Endothelial cell of umbilical vein (primary cell): ENCODE measurements around the gene CNN1. TPM values are rescaled to one million over a fixed set of nuclear protein-coding genes. Genes with fewer than 3 reads are reported as not detected.

Experiments used
- BruUV-seq: library from RNA; stranded (reverse); fragments of 400-500 nt; replicated peaks from 2 replicates; lab custom pipeline; 2021; lab: Mats Ljungman, UMichigan
- CTCF ChIA-PET: fragments of 300-600, 350-600 bp; sonication (Branson Sonifier 250); formaldehyde crosslinking; loops from one replicate; lab custom pipeline; 2021; ENCODE audit warnings: antibody characterized with exemption, inconsistent platforms; lab: Charles Lee
- POLR2A ChIA-PET: fragments of 300-600, 350-600 bp; sonication (Branson Sonifier 250); formaldehyde crosslinking; loops from one replicate; lab custom pipeline; 2021; ENCODE audit warnings: antibody characterized with exemption, inconsistent platforms; lab: Charles Lee
- DNase-seq: peaks from one replicate; pipeline ENCODE4 v3.0.0-alpha.2; 2011; ENCODE audit warnings: low read depth, low spot score
- FAIRE-seq: peaks from 2 replicates; lab custom pipeline; 2011; peaks lifted over from hg19 to GRCh38; lab: Jason Lieb, UNC
- H2AFZ ChIP-seq: 2 replicates; pipeline ENCODE4 v1.6.0; 2012; ENCODE audit warnings: low read depth, low read length, control low read depth, inconsistent platforms
- H3K27ac ChIP-seq: 2 replicates; pipeline ENCODE4 v1.5.1; 2011; ENCODE audit warnings: low read depth, mild to moderate bottlenecking, control low read depth, low read length, moderate library complexity; ENCODE audit not compliant: insufficient read depth
- H3K27me3 ChIP-seq, 2 experiments: 2 replicates each; pipeline versions ENCODE4 v1.6.0 to v1.6.1; 2011; ENCODE audit warnings: low read length in 2 of 2, mixed read lengths in 1 of 2; ENCODE audit not compliant: control insufficient read depth in 2 of 2, insufficient read depth in 2 of 2
- H3K36me3 ChIP-seq, 2 experiments: 2 replicates in 1 of 2; 3 replicates in 1 of 2; pipeline ENCODE4 v1.5.1; 2011; ENCODE audit warnings: low read length in 2 of 2, mild to moderate bottlenecking in 1 of 2, moderate library complexity in 1 of 2; ENCODE audit not compliant: control insufficient read depth in 2 of 2, insufficient read depth in 2 of 2; ENCODE audit errors: extremely low read depth in 1 of 2
- H3K4me1 ChIP-seq: 3 replicates; pipeline ENCODE4 v1.5.1; 2011; ENCODE audit warnings: mild to moderate bottlenecking, low read length; ENCODE audit not compliant: control insufficient read depth, insufficient read depth; ENCODE audit errors: extremely low read depth
- H3K4me2 ChIP-seq: 2 replicates; pipeline ENCODE4 v1.6.1; 2011; ENCODE audit warnings: low read length, control low read depth, mixed read lengths; ENCODE audit not compliant: insufficient read depth
- H3K4me3 ChIP-seq, 3 experiments: fragments of 200-600 bp in 1 of 3; sonication (generic), shearing (Covaris generic) in 1 of 3; replicated peaks in 1 of 3; 2 replicates each; pipeline ENCODE4 v1.5.1; 2011 to 2016; ENCODE audit warnings: control low read depth in 3 of 3, low read length in 3 of 3, mild to moderate bottlenecking in 2 of 3, inconsistent platforms in 1 of 3, low read depth in 1 of 3, moderate library complexity in 1 of 3; ENCODE audit not compliant: insufficient read depth in 1 of 3
- H3K79me2 ChIP-seq: 2 replicates; pipeline ENCODE4 v1.6.0; 2012; ENCODE audit warnings: low read length, inconsistent platforms; ENCODE audit not compliant: control insufficient read depth, insufficient read depth
- H3K9ac ChIP-seq: replicated peaks from 2 replicates; pipeline ENCODE3; 2011; ENCODE audit warnings: low read length, control low read depth; ENCODE audit not compliant: insufficient read depth; ENCODE audit errors: extremely low read depth
- H3K9me1 ChIP-seq: replicated peaks from 3 replicates; pipeline ENCODE4 v1.6.0; 2011; ENCODE audit warnings: mild to moderate bottlenecking, low read length; ENCODE audit not compliant: control insufficient read depth, insufficient read depth; ENCODE audit errors: extremely low read depth
- H3K9me3 ChIP-seq: replicated peaks from 2 replicates; pipeline ENCODE4 v1.5.1; 2012; ENCODE audit warnings: low read length, inconsistent platforms; ENCODE audit not compliant: control insufficient read depth, insufficient read depth
- H4K20me1 ChIP-seq: replicated peaks from 2 replicates; pipeline ENCODE3; 2011; ENCODE audit warnings: mild to moderate bottlenecking, low read length; ENCODE audit not compliant: control insufficient read depth, insufficient read depth; ENCODE audit errors: extremely low read depth
- CTCF ChIP-seq, 2 donors: IDR thresholded peaks; 1 replicate in 1 of 2; 2 replicates in 1 of 2; pipeline ENCODE4 v1.5.1; 2011; ENCODE audit warnings: low read length in 2 of 2, mild to moderate bottlenecking in 2 of 2, moderate library complexity in 2 of 2, control low read depth in 1 of 2, inconsistent platforms in 1 of 2, low read depth in 1 of 2; ENCODE audit not compliant: insufficient read depth in 1 of 2; ENCODE audit errors: extremely low read depth in 1 of 2
- EZH2 ChIP-seq: IDR thresholded peaks from 2 replicates; pipeline ENCODE4 v1.6.1; 2012; ENCODE audit warnings: borderline replicate concordance, low read depth, mild to moderate bottlenecking, moderate library complexity, low read length, inconsistent platforms; ENCODE audit not compliant: severe bottlenecking
- FOS ChIP-seq: IDR thresholded peaks from 2 replicates; pipeline ENCODE4 v1.6.1; 2011; ENCODE audit warnings: mild to moderate bottlenecking, low read length, moderate library complexity, borderline replicate concordance; ENCODE audit not compliant: insufficient read depth
- GATA2 ChIP-seq: IDR thresholded peaks from 2 replicates; pipeline ENCODE4 v1.7.0; 2011; ENCODE audit warnings: low read depth, mild to moderate bottlenecking, moderate library complexity, mixed read lengths, low read length; ENCODE audit not compliant: insufficient read length, insufficient read depth
- JUN ChIP-seq: IDR thresholded peaks from 2 replicates; pipeline ENCODE4 v1.6.1; 2011; ENCODE audit warnings: borderline replicate concordance, low read depth; ENCODE audit not compliant: insufficient read length, insufficient read depth
- MYC ChIP-seq: IDR thresholded peaks from one replicate; pipeline ENCODE4 v1.6.1; 2011; ENCODE audit warnings: mild to moderate bottlenecking, low read depth, low read length
- POLR2A ChIP-seq: IDR thresholded peaks from 2 replicates; pipeline ENCODE4 v1.6.1; 2012; ENCODE audit warnings: low read depth, mild to moderate bottlenecking, control low read depth, low read length
- POLR2AphosphoS5 ChIP-seq: IDR thresholded peaks from 2 replicates; pipeline ENCODE4 v1.6.1; 2012; ENCODE audit warnings: low read depth, mild to moderate bottlenecking, control low read depth, low read length, moderate library complexity; ENCODE audit not compliant: insufficient read depth
- dilution Hi-C: fragments of 300-500 bp; cut with MboI; formaldehyde crosslinking; loops from one replicate; pipeline ENCODE4 v1.15.0; 2019; ENCODE audit warnings: low sequenced_read_pairs; ENCODE audit not compliant: extremely low pct_ligation_motif_present
- intact Hi-C: fragments of 100-400 bp; cut with micrococcal nuclease; formaldehyde crosslinking; loops from one replicate; pipeline ENCODE4 v1.10.0; 2022
- polyA plus RNA-seq, 4 experiments: library from polyadenylated mRNA; depleted of rRNA in 3 of 4; stranded (reverse) in 3 of 4; unstranded in 1 of 4; fragments of >200 nt; gene quantifications; 2 replicates each; pipeline versions ENCODE4 v1.2.1 to v1.2.3, GENCODE V29; 2011 to 2012; ENCODE audit warnings: missing spikeins in 1 of 4
- total RNA-seq: library from RNA; stranded (reverse); gene quantifications from 2 replicates; pipeline ENCODE4 v1.2.3, GENCODE V29; 2021
- TF ChIP-seq, protein P1 (sequence below): IDR thresholded peaks from 2 replicates; pipeline ENCODE4 v1.6.1; 2011; ENCODE audit not compliant: insufficient read depth, insufficient read length

CNN1 gene
- total and polyA plus RNA-seq, 2 donors (not counting 3 experiments of a cell fraction or from before 2014, with no cell fraction given) = 0.76 TPM; not detected in 1

DNA sequence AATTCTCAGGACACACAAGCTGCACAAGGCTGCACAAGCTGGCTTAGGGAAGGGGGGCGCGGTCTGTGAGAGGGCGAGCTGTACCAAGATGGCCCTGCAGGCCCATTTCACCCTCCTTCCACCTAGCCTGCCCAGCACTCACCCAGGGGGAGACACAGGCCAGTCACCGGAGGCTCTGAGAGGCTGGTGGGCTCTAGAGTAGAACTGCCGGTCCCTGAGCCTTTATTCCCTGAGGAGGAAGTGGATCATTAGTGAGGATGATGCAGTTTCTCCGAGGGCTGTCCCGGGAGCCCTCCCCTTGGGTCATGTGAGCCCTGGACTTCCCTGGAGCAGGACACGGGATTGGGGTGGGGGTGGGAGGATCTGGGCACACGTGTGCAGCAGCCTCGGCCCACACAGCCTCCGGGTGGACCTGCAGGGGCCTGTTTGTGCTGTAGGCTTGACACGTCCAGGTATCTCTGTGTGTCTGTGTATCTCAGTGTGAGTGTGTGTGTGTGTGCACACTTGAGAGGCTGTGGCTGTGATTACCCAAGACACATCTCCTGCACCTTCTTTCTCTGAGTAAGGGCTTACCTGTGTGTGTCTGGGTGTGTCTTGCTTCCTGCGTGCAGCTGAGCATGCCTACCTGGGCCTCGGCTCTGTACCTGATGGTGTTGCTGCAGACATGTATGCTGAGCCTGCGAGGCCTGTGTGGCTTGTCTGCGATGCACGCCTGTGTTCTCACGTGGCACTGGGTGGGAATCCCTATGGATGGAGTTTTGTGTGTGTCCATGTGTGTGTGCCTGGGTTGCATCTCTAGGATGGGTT is 39.0 kb downstream of the CNN1 start, which contains the start of gene ACP5:
Gene ACP5, minus strand, starts transcription at position 195 of the 807 bp plus-strand sequence. CDS start 328 bp downstream, outside the sequence.
- ChIA-PET POLR2A (no interaction called here), CTCF (interaction anchor here (1.0 kb wide), 1 partner anchor 18 kb away, joined by 3 read pairs; no protein-coding TSS in a partner anchor)
- Histone ChIP-seq H3K27ac (no peak within 1 kb of the TSS), H3K4me1 (no peaks in the 10 kb centered on the region), H3K79me2 (no peaks in the 10 kb centered on the region), H3K4me2 (no peak within 1 kb of the TSS), H3K27me3 (peaks cover 3 to 7% of the 10 kb centered on the region in 2 experiments), H3K36me3 (no peaks in the 10 kb centered on the region), H3K9me3 (no peaks in the 10 kb centered on the region), H3K9me1 (no peaks in the 10 kb centered on the region), H3K9ac (no peak within 1 kb of the TSS), H4K20me1 (no peaks in the 10 kb centered on the region), H2AFZ (peak within 1 kb of the TSS; percentile 23), H3K4me3 (no peak within 1 kb of the TSS)
- dilution Hi-C loops = no loop called here
- no TSS peak for BruUV-seq
- intact Hi-C loops = no loop called here
- no peak for DNase-seq
- FAIRE-seq = no peak
- TF ChIP-seq CTCF (IDR thresholded peaks at IDR 0.05; ENCODE audit: extremely low read depth in 1 of 2, insufficient read depth in 1 of 2, low read depth in 1 of 2, low read length in 2 of 2) = no peak
- no peak for TF ChIP-seq JUN
- no peak for TF ChIP-seq MYC
- TF ChIP-seq, protein P1, sequence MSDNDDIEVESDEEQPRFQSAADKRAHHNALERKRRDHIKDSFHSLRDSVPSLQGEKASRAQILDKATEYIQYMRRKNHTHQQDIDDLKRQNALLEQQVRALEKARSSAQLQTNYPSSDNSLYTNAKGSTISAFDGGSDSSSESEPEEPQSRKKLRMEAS = no peak
- TF ChIP-seq FOS = no peak
- no peak for TF ChIP-seq EZH2
- no peak for TF ChIP-seq GATA2
- TF ChIP-seq POLR2AphosphoS5 = no peak
- no peak for TF ChIP-seq POLR2A
